Measurements from ENCODE around the gene MYO15B.

DNA sequence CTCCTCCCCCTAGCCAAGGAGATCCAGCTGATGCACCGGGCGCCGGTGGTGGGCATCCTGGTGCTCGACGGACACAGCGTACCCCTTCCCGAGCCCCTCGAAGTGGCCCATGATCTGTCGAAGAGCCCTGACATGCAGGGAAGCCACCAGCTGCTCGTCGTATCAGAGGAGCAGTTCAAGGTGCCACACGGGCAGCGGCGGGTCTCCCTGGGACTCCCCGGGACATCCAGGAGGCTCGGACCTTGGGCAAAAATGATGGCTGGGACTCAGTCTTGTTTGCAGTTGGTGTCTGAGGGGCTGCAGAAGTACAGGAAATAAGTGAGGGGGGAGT lies 15.8 kb upstream of the MYO15B start:
- TF ChIP-seq, protein P1, sequence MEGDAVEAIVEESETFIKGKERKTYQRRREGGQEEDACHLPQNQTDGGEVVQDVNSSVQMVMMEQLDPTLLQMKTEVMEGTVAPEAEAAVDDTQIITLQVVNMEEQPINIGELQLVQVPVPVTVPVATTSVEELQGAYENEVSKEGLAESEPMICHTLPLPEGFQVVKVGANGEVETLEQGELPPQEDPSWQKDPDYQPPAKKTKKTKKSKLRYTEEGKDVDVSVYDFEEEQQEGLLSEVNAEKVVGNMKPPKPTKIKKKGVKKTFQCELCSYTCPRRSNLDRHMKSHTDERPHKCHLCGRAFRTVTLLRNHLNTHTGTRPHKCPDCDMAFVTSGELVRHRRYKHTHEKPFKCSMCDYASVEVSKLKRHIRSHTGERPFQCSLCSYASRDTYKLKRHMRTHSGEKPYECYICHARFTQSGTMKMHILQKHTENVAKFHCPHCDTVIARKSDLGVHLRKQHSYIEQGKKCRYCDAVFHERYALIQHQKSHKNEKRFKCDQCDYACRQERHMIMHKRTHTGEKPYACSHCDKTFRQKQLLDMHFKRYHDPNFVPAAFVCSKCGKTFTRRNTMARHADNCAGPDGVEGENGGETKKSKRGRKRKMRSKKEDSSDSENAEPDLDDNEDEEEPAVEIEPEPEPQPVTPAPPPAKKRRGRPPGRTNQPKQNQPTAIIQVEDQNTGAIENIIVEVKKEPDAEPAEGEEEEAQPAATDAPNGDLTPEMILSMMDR (IDR thresholded peaks at IDR 0.05; ENCODE audit: low read length), result no peak
- no peak for TF ChIP-seq EZH2 (IDR thresholded peaks at IDR 0.05; ENCODE audit: borderline replicate concordance, low read length)
